ENCODE data around the gene SGCA.

Gene SGCA

GRCh38 chr17:50198026-50198669 lies 32.3 kb downstream of the SGCA start:
- no peaks in the 10 kb centered on the region for H3K27me3 ChIP-seq (ENCODE audit: control insufficient read depth in 1 of 2, insufficient read depth in 2 of 2, low read length in 2 of 2)
- H3K4me3 ChIP-seq (ENCODE audit: low read depth in 1 of 2, low read length in 2 of 2) = peak overlapping the region in 1 of 2 donors; percentile 4
- H3K9me3 ChIP-seq (ENCODE audit: low read length) = no peaks in the 10 kb centered on the region
- H3K36me3 ChIP-seq (ENCODE audit: insufficient read depth, low read length) = peaks cover 61% of the 10 kb centered on the region
- H3K4me1 ChIP-seq (ENCODE audit: insufficient read depth, low read length) = peaks cover 45% of the 10 kb centered on the region
- H3K9ac ChIP-seq (ENCODE audit: low read length) = peak overlapping the region; percentile 1
- peak overlapping the region; percentile 68 for H3K27ac ChIP-seq (ENCODE audit: low read depth, low read length)

GRCh38 chr17:50199211-50199802 lies 33.5 kb downstream of the SGCA start:
- peak overlapping the region; percentile 45 to 50 for H3K4me3 ChIP-seq (ENCODE audit: low read depth in 1 of 2, low read length in 2 of 2)
- no peaks in the 10 kb centered on the region for H3K27me3 ChIP-seq (ENCODE audit: control insufficient read depth in 1 of 2, insufficient read depth in 2 of 2, low read length in 2 of 2)
- H3K9me3 ChIP-seq (ENCODE audit: low read length) = no peaks in the 10 kb centered on the region
- H3K4me1 ChIP-seq (ENCODE audit: insufficient read depth, low read length) = peaks cover 54% of the 10 kb centered on the region
- H3K36me3 ChIP-seq (ENCODE audit: insufficient read depth, low read length) = peaks cover 51% of the 10 kb centered on the region
- no peak overlapping the region for H3K9ac ChIP-seq (ENCODE audit: low read length)
- peak overlapping the region; percentile 64 for H3K27ac ChIP-seq (ENCODE audit: low read depth, low read length)

GRCh38 chr17:50199803-50200456 lies 34.1 kb downstream of the SGCA start:
- peak overlapping the region; percentile 86 for H3K9ac ChIP-seq (ENCODE audit: low read length)
- peak overlapping the region; percentile 76 for H3K27ac ChIP-seq (ENCODE audit: low read depth, low read length)
- H3K27me3 ChIP-seq (ENCODE audit: control insufficient read depth in 1 of 2, insufficient read depth in 2 of 2, low read length in 2 of 2) = no peaks in the 10 kb centered on the region
- H3K4me1 ChIP-seq (ENCODE audit: insufficient read depth, low read length) = peaks cover 60% of the 10 kb centered on the region
- H3K4me3 ChIP-seq (ENCODE audit: low read depth in 1 of 2, low read length in 2 of 2) = peak overlapping the region; percentile 53 to 80
- H3K9me3 ChIP-seq (ENCODE audit: low read length) = no peaks in the 10 kb centered on the region
- H3K36me3 ChIP-seq (ENCODE audit: insufficient read depth, low read length) = peaks cover 47% of the 10 kb centered on the region

- H3K9ac ChIP-seq (ENCODE audit: low read length) = peak overlapping the region; percentile 86
Observed at GRCh38 chr17:50200457-50201275, 34.9 kb downstream of the SGCA start.

GRCh38 chr17:50201276-50201854 lies 35.6 kb downstream of the SGCA start, which contains the start of gene COL1A1:
Gene COL1A1, minus strand, starts transcription at chr17:50201631. Its CDS starts 118 bp downstream, at chr17:50201513.
- Histone ChIP-seq H3K9ac (ENCODE audit: low read length) (peak within 1 kb of the TSS; percentile 86), H3K27ac (ENCODE audit: low read depth, low read length) (peak within 1 kb of the TSS; percentile 94), H3K4me1 (ENCODE audit: insufficient read depth, low read length) (peaks cover 73% of the 10 kb centered on the region), H3K27me3 (ENCODE audit: control insufficient read depth in 1 of 2, insufficient read depth in 2 of 2, low read length in 2 of 2) (no peaks in the 10 kb centered on the region), H3K4me3 (ENCODE audit: low read depth in 1 of 2, low read length in 2 of 2) (peak within 1 kb of the TSS; percentile 53 to 80), H3K9me3 (ENCODE audit: low read length) (no peaks in the 10 kb centered on the region), H3K36me3 (ENCODE audit: insufficient read depth, low read length) (peaks cover 32% of the 10 kb centered on the region)

More at GRCh38 chr17:50200457-50201275, 34.9 kb downstream of the SGCA start:
- Histone ChIP-seq H3K4me1 (ENCODE audit: insufficient read depth, low read length) (peaks cover 68% of the 10 kb centered on the region), H3K9me3 (ENCODE audit: low read length) (no peaks in the 10 kb centered on the region), H3K4me3 (ENCODE audit: low read depth in 1 of 2, low read length in 2 of 2) (peak overlapping the region; percentile 53 to 80), H3K27ac (ENCODE audit: low read depth, low read length) (peak overlapping the region; percentile 94), H3K27me3 (ENCODE audit: control insufficient read depth in 1 of 2, insufficient read depth in 2 of 2, low read length in 2 of 2) (no peaks in the 10 kb centered on the region), H3K36me3 (ENCODE audit: insufficient read depth, low read length) (peaks cover 39% of the 10 kb centered on the region)

- H3K27me3 ChIP-seq (ENCODE audit: control insufficient read depth in 1 of 2, insufficient read depth in 2 of 2, low read length in 2 of 2) = no peaks in the 10 kb centered on the region
- no peak overlapping the region for H3K4me3 ChIP-seq (ENCODE audit: low read depth in 1 of 2, low read length in 2 of 2)
- H3K27ac ChIP-seq (ENCODE audit: low read depth, low read length) = peak overlapping the region; percentile 5
- H3K9ac ChIP-seq (ENCODE audit: low read length) = no peak overlapping the region
- H3K4me1 ChIP-seq (ENCODE audit: insufficient read depth, low read length) = peaks cover 71% of the 10 kb centered on the region
- H3K9me3 ChIP-seq (ENCODE audit: low read length) = no peaks in the 10 kb centered on the region
- peaks cover 15% of the 10 kb centered on the region for H3K36me3 ChIP-seq (ENCODE audit: insufficient read depth, low read length)
Observed at GRCh38 chr17:50203086-50203485, 37.3 kb downstream of the SGCA start.

- no peak overlapping the region for H3K4me3 ChIP-seq (ENCODE audit: low read depth in 1 of 2, low read length in 2 of 2)
- peaks cover 8% of the 10 kb centered on the region for H3K36me3 ChIP-seq (ENCODE audit: insufficient read depth, low read length)
- H3K27ac ChIP-seq (ENCODE audit: low read depth, low read length) = peak overlapping the region; percentile 5
- no peaks in the 10 kb centered on the region for H3K27me3 ChIP-seq (ENCODE audit: control insufficient read depth in 1 of 2, insufficient read depth in 2 of 2, low read length in 2 of 2)
- peaks cover 71% of the 10 kb centered on the region for H3K4me1 ChIP-seq (ENCODE audit: insufficient read depth, low read length)
- H3K9me3 ChIP-seq (ENCODE audit: low read length) = no peaks in the 10 kb centered on the region
- no peak overlapping the region for H3K9ac ChIP-seq (ENCODE audit: low read length)
Observed at GRCh38 chr17:50203604-50204345, 38.0 kb downstream of the SGCA start.

- H3K9me3 ChIP-seq (ENCODE audit: low read length) = no peaks in the 10 kb centered on the region
- peaks cover 2% of the 10 kb centered on the region for H3K36me3 ChIP-seq (ENCODE audit: insufficient read depth, low read length)
- peaks cover 75% of the 10 kb centered on the region for H3K4me1 ChIP-seq (ENCODE audit: insufficient read depth, low read length)
- H3K9ac ChIP-seq (ENCODE audit: low read length) = no peak overlapping the region
- H3K27ac ChIP-seq (ENCODE audit: low read depth, low read length) = no peak overlapping the region
- no peak overlapping the region for H3K4me3 ChIP-seq (ENCODE audit: low read depth in 1 of 2, low read length in 2 of 2)
- H3K27me3 ChIP-seq (ENCODE audit: control insufficient read depth in 1 of 2, insufficient read depth in 2 of 2, low read length in 2 of 2) = no peaks in the 10 kb centered on the region
Observed at GRCh38 chr17:50204431-50204830, 38.6 kb downstream of the SGCA start.

- no peaks in the 10 kb centered on the region for H3K27me3 ChIP-seq (ENCODE audit: control insufficient read depth in 1 of 2, insufficient read depth in 2 of 2, low read length in 2 of 2)
- H3K4me3 ChIP-seq (ENCODE audit: low read depth in 1 of 2, low read length in 2 of 2) = no peak overlapping the region
- H3K9ac ChIP-seq (ENCODE audit: low read length) = no peak overlapping the region
- H3K36me3 ChIP-seq (ENCODE audit: insufficient read depth, low read length) = no peaks in the 10 kb centered on the region
- peaks cover 83% of the 10 kb centered on the region for H3K4me1 ChIP-seq (ENCODE audit: insufficient read depth, low read length)
- no peaks in the 10 kb centered on the region for H3K9me3 ChIP-seq (ENCODE audit: low read length)
- H3K27ac ChIP-seq (ENCODE audit: low read depth, low read length) = peak overlapping the region; percentile 39
Observed at GRCh38 chr17:50205111-50205962, 39.5 kb downstream of the SGCA start.

Measured in muscle layer of colon (tissue), 2 donors.